Natural killer cell treated with Interleukin-12 subunit alpha and Interleukin-12 subunit beta and Interleukin-15 and Interleukin-18, amount 100 ng/mL, for 72 hours (primary cell): ENCODE data around the gene S1PR3. TPM values are rescaled to one million over a fixed set of nuclear protein-coding genes. Genes with fewer than 3 reads are reported as not detected.

Experiments used
- ATAC-seq, 2 donors: fragments of 150-1000 bp; cut with Tn5 transposase in 1 of 2; sonication (Bioruptor Pico), chemical (Tn5 transposase) in 1 of 2; 2 replicates each; pipeline ENCODE4 v1.10.0; 2021
- DNase-seq: peaks from one replicate; pipeline ENCODE4 v3.0.0; 2022; ENCODE audit warnings: low spot score
- H3K27ac Mint-ChIP-seq, 2 donors: 1 replicate in 1 of 2; 2 replicates in 1 of 2; pipeline ENCODE4 v1.8.0; 2022; ENCODE audit warnings: mixed read lengths in 2 of 2, mild to moderate bottlenecking in 1 of 2, moderate library complexity in 1 of 2
- H3K27me3 Mint-ChIP-seq, 2 donors: 1 replicate in 1 of 2; 2 replicates in 1 of 2; pipeline ENCODE4 v1.8.0; 2022; ENCODE audit warnings: mixed read lengths in 2 of 2
- H3K36me3 Mint-ChIP-seq: one replicate; pipeline ENCODE4 v1.8.0; 2022; ENCODE audit warnings: mixed read lengths
- H3K4me1 Mint-ChIP-seq, 2 donors: 1 replicate in 1 of 2; 2 replicates in 1 of 2; pipeline ENCODE4 v1.8.0; 2022; ENCODE audit warnings: low read depth in 2 of 2, mixed read lengths in 2 of 2, mild to moderate bottlenecking in 1 of 2
- H3K4me3 Mint-ChIP-seq: one replicate; pipeline ENCODE4 v1.8.0; 2022; ENCODE audit warnings: mixed read lengths
- H3K9me3 Mint-ChIP-seq: 2 replicates; pipeline ENCODE4 v1.8.0; 2022; ENCODE audit warnings: mixed read lengths
- total RNA-seq, 2 donors: library from RNA; stranded (reverse); gene quantifications; one replicate each; pipeline ENCODE4 v1.2.3, GENCODE V29; 2022

The S1PR3 gene
- total RNA-seq, 2 donors from 2014 or later, result not detected

DNA sequence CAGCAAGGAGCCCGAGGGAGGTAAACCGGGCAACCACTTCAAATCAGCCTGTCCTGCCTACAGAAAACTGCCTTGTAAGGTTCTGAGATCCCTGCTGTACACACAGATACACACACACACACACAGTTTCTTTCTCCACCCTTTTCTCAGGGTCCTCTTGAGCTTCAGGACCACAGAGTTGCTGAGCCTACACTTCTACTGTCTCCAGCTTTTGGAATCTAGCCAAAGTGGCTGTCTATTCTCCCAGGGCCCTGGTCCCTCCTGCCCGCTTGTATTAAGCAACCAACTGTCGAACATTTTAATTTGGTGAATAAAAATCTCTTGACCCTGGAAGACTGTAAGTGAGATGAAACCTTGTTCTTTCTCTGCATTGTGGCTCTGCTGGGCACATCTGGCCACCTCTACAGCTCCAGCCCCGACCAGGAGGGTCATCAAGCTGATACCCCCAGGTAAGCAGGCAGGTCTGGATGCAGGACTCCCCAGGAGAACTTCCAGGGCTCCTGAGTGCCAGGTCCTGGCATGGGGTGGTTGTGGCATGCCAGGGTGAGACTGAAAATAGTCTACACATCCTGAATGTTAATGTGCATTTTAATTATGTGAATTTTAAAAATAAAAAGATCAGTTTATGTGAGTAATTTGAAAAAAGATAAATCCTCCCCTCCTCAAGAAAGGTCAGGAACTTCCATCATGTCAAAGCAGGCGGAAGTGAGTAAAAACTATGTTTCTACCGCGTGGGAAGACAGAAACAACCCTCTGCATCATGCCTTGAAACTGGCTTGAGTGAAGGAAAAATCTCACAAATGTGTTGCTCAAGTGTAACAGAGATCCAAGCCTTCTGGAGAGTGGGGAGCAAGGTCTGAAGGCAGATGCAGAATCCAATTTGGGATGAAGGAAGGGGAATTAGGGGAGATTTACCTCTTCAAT lies 15.0 kb upstream of the S1PR3 start:
- DNase-seq (no peak), ATAC-seq (no peak)
- Mint-ChIP-seq H3K4me1 (no peaks in the 10 kb centered on the region), H3K9me3 (no peaks in the 10 kb centered on the region), H3K4me3 (no peak overlapping the region), H3K27ac (no peak overlapping the region), H3K27me3 (peaks cover 11 to 17% of the 10 kb centered on the region in 2 donors), H3K36me3 (no peaks in the 10 kb centered on the region)

DNA sequence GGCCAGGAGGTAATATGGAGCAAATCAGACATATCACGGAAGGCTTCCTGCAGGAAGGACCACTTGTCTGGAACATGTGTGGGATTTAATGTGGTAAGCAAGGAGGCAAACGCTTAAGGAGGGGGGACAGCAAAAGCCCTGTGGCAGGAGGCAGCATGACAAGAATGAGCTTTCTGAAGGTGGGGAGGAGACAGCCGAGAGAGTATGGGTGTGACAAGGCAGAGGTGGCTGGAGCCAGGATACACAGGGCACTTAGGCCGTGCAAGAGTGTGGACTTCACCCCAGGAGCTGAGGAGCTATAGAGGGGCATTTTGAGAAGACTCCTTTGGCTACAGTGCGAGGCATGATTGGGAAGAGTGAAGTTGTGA lies 14.4 kb upstream of the S1PR3 start:
- Mint-ChIP-seq H3K36me3 (no peaks in the 10 kb centered on the region), H3K27ac (no peak overlapping the region), H3K9me3 (no peaks in the 10 kb centered on the region), H3K4me1 (no peaks in the 10 kb centered on the region), H3K4me3 (no peak overlapping the region), H3K27me3 (peaks cover 11 to 17% of the 10 kb centered on the region in 2 donors)
- DNase-seq (no peak), ATAC-seq (no peak)

DNA sequence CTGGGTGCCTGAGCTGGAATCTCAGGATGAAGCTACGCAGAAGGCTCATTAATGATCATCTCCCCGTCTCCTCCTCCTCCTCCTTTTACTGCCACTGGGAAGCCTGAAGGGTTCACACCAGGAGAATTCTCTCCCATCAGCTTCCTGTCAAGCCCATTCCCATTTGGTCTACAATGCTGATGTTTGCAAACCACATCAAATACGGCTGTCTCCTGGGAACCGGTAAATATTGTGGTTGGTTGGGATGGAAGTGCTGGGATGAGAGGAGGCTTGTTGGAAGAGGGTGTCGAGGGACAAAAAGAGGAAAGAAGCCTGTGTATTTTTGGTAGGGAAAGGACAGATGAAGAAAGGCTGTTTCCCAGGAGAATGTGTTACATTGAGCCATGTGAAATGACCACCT lies 13.2 kb upstream of the S1PR3 start:
- no peak for DNase-seq
- Mint-ChIP-seq H3K36me3 (no peaks in the 10 kb centered on the region), H3K4me3 (no peak overlapping the region), H3K27ac (no peak overlapping the region), H3K27me3 (peaks cover 15 to 19% of the 10 kb centered on the region in 2 donors), H3K4me1 (no peaks in the 10 kb centered on the region), H3K9me3 (no peaks in the 10 kb centered on the region)
- ATAC-seq, result no peak

DNA sequence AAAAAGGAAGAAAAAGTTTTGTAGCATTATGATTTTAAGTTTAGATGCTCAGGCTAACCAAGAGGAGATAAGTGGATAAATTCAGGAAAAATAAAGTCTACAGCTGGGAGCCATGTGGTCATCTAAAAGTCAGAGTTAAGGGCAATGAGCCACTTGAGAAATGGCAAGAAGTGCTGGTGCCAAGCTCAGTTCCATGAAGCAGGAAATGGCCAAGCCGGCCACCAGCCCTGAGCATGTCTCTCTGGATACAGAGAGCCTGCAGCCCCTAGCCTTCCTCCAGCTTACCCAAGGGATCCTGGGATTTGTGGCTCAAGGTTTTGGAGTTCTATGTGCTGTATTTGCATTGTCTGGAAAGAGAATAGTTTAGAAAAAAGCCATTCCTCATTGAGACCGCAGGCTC lies 12.2 kb upstream of the S1PR3 start:
- Mint-ChIP-seq H3K4me3 (no peak overlapping the region), H3K36me3 (no peaks in the 10 kb centered on the region), H3K27ac (no peak overlapping the region), H3K4me1 (no peaks in the 10 kb centered on the region), H3K9me3 (no peaks in the 10 kb centered on the region), H3K27me3 (peaks cover 19 to 25% of the 10 kb centered on the region in 2 donors)
- DNase-seq, result no peak
- no peak for ATAC-seq

DNA sequence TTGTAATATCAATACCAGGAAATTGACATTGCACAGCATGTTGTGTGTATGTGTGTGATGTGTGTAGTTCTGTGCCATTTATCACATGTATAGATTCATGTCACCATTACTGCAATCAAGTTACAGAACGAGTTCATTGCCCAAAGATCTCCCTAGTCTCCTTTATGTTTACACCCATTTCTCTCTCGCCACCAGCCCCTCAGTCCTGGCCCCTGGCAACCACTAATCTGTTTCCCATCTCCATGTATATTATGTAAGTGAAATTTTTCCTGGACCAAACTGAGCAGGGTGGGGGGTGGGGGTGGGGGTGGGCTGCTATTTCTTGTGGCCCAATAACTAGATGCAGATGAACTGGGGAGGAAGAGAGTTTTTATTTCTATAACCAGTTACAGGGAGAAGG lies 11.5 kb upstream of the S1PR3 start:
- H3K27me3 Mint-ChIP-seq, result peaks cover 20 to 33% of the 10 kb centered on the region in 2 donors
- no peaks in the 10 kb centered on the region for H3K9me3 Mint-ChIP-seq
- H3K27ac Mint-ChIP-seq, result no peak overlapping the region
- no peaks in the 10 kb centered on the region for H3K36me3 Mint-ChIP-seq
- ATAC-seq, result no peak
- DNase-seq, result no peak
- no peaks in the 10 kb centered on the region for H3K4me1 Mint-ChIP-seq
- H3K4me3 Mint-ChIP-seq, result no peak overlapping the region

DNA sequence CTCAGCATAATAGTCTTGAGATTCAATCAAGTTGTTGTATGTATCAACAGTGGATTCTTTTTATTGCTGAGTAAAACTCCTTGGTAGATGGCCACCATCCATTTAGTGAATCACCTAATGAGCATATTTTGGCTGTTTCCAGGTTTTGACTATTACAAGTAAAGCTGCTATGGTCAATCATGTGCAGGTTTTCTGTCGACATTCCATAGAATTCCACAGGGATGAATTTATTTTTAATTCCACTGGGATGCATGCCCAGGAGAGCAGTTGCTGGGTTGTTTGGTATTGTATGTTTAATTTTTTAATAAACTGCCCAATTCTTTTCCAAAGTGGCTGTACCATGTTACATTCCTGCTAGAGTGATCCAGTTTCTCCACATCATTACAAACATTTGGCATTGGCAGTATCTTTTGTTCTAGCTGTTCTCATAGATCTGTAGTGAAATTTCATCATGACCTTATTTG lies 10.5 kb upstream of the S1PR3 start:
- DNase-seq (no peak), ATAC-seq (no peak)
- H3K27me3 Mint-ChIP-seq, result peaks cover 27 to 43% of the 10 kb centered on the region in 2 donors
- no peak overlapping the region for H3K27ac Mint-ChIP-seq
- H3K36me3 Mint-ChIP-seq, result no peaks in the 10 kb centered on the region
- H3K4me3 Mint-ChIP-seq, result no peak overlapping the region
- no peaks in the 10 kb centered on the region for H3K9me3 Mint-ChIP-seq
- no peaks in the 10 kb centered on the region for H3K4me1 Mint-ChIP-seq

DNA sequence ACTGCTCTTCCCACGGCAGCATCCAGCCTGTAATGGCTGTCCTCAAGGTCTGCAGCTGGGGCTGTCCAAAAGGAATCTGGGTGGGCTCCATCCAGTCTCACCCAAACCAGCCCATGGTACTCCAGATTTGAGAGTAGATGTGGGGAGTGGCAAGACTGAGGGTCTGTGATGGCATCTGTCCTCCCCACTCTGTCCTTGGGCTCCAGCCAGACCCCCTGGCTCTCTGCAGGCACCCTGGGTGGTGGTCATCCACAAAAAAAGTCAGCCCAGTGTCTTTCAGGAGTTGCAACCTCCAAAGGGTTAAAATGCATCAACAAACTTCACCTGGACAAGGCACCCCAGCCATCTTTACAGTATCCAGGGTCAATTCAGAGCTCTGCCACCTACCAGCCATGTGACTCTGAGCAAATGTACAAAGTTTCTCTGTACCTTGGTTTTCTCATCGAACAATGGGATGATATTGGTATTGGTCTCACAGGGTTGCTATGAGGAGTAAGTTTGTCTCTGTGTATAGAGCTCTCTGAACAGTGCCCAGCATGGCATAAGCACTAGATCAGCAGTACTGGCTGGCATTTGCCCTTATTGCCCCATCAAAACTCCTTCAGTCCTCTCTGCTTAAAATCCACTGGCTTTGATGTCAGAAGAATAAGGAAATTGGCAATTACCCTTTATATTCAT lies 7.3 kb upstream of the S1PR3 start:
- DNase-seq (no peak), ATAC-seq (no peak)
- no peaks in the 10 kb centered on the region for H3K9me3 Mint-ChIP-seq
- H3K4me1 Mint-ChIP-seq, result peaks cover under 1 to 5% of the 10 kb centered on the region in 2 donors
- H3K27ac Mint-ChIP-seq, result no peak overlapping the region
- H3K27me3 Mint-ChIP-seq, result peaks cover 35 to 55% of the 10 kb centered on the region in 2 donors
- no peaks in the 10 kb centered on the region for H3K36me3 Mint-ChIP-seq
- H3K4me3 Mint-ChIP-seq, result no peak overlapping the region

DNA sequence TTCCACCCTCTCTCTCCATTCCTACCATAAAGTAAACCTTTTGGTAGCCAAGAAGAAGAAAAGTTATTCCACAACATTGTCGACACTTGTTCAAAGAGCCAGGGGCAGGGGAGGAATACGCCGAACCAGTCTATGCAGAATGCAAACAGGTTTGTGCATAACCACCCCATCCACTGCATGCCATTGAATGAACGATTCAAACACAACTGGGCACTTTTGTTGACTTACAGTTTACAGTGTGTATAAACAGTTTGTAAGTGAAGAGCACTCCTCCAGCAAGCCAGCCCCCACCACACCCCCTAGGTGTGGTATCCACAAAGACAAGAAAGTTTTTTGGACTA lies 6.8 kb upstream of the S1PR3 start:
- peaks cover 39 to 58% of the 10 kb centered on the region in 2 donors for H3K27me3 Mint-ChIP-seq
- no peak overlapping the region for H3K4me3 Mint-ChIP-seq
- H3K4me1 Mint-ChIP-seq, result peaks cover 5 to 10% of the 10 kb centered on the region in 2 donors
- H3K27ac Mint-ChIP-seq, result no peak overlapping the region
- DNase-seq (no peak), ATAC-seq (no peak)
- no peaks in the 10 kb centered on the region for H3K9me3 Mint-ChIP-seq
- H3K36me3 Mint-ChIP-seq, result no peaks in the 10 kb centered on the region

DNA sequence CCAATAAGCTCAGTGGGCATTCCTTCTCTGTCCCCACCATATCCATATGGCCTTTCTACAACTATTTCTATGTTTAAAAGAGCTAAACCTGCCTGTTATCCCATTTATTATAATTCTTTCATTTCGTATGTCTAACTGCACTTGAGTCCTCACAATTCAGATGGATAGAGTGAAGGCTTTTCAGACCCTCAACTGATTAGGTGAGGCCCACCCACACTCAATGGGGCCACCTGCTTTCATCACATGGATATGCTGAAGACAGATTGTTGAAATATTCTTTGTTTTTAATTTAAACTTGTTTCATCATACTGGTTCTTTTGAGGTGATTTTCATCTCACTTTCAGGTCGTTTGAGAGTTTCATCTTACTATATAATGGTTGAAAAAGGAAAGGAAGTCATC lies 5.7 kb upstream of the S1PR3 start:
- Mint-ChIP-seq H3K36me3 (no peaks in the 10 kb centered on the region), H3K9me3 (no peaks in the 10 kb centered on the region), H3K27ac (no peak overlapping the region), H3K4me3 (no peak overlapping the region), H3K4me1 (peaks cover 9 to 12% of the 10 kb centered on the region in 2 donors), H3K27me3 (peaks cover 47 to 68% of the 10 kb centered on the region in 2 donors)
- DNase-seq (no peak), ATAC-seq (no peak)

DNA sequence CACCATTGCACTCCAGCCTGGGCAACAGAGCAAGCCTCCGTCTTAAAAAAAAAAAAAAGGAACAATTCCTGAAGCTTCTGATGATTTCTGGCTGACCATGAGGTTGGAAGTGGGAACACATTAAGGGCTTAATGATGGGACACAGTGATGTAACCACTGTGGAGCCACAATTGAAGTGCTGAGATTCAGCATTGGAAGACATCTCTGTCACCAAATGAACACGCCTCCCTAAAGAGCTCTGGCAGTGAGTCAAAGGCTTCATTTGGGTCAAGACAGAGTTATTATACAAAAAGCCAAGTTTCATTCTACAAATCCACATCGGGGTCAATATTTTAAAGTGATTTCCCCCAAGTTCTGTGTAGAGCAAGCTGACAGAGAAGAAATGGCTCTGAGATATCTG lies 4.5 kb upstream of the S1PR3 start:
- Mint-ChIP-seq H3K9me3 (no peaks in the 10 kb centered on the region), H3K36me3 (no peaks in the 10 kb centered on the region), H3K27ac (no peak overlapping the region), H3K27me3 (peaks cover 49 to 71% of the 10 kb centered on the region in 2 donors), H3K4me1 (peaks cover 9 to 12% of the 10 kb centered on the region in 2 donors), H3K4me3 (no peak overlapping the region)
- DNase-seq, result no peak
- ATAC-seq, result no peak

DNA sequence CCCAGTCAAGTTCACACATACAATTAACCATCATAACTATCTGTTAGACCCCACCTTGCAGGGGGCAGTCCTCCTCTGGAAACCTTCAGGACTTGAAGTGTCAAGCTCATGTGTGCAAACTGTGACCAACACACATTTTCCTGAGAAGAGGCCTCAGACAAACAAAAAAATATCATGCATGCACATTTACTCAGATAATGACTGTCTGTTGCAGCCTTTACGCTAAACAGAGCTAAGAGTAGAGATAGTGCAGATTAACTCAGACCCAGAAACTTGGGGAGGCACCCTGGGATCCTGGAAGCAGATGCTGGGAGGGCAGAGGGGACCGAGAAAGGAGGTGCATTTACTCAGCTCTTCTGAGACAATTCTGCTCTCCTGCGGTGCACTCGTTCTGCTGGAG lies 3.6 kb upstream of the S1PR3 start:
- H3K27me3 Mint-ChIP-seq, result peaks cover 52 to 79% of the 10 kb centered on the region in 2 donors

DNA sequence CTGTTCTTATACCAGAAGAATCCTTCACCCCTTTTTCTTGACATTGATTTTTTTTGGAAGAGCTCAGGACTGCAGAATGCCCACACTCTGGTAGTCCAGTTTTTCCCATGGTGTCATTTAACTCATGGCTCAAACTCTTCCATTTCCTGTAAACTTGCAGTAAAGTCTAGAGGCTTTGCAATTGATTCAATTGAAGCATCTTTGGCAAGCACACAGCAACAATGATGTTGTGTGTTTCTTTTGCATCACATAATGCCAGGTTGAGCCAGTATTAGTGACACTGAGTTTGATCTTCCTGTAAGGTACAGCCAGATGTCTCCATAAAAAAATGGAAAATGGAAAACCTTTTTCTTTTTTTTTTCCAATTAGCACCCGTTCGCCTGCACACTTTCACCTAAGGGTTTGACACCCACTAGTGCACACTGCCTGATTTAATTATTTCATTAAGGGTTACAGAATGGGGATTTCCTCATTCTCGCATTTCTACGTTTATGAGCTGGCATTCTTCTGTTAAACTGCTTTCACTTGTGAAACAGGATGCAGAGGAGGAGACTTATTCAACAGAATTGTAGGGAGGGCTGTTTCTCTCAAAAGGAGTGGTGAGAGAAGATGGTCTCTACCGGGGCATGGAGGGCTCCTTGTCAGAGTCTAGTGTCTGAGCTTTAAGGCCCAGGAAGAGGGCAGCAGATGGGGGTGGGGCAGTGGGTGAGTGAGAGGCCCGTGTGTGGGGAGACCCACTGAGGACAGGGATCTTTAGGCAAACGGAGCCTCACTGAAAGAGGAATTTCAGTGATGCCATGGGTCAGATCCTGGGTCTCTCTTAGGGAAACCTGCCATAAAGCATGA lies 2.2 kb upstream of the S1PR3 start:
- H3K27ac Mint-ChIP-seq, result no peak overlapping the region
- DNase-seq, result no peak

More for the DNA sequence above, 3.6 kb upstream of the S1PR3 start:
- Mint-ChIP-seq H3K4me3 (no peak overlapping the region), H3K27ac (no peak overlapping the region), H3K4me1 (peaks cover 9 to 12% of the 10 kb centered on the region in 2 donors), H3K36me3 (no peaks in the 10 kb centered on the region), H3K9me3 (no peaks in the 10 kb centered on the region)
- DNase-seq, result no peak
- ATAC-seq, result no peak

DNA sequence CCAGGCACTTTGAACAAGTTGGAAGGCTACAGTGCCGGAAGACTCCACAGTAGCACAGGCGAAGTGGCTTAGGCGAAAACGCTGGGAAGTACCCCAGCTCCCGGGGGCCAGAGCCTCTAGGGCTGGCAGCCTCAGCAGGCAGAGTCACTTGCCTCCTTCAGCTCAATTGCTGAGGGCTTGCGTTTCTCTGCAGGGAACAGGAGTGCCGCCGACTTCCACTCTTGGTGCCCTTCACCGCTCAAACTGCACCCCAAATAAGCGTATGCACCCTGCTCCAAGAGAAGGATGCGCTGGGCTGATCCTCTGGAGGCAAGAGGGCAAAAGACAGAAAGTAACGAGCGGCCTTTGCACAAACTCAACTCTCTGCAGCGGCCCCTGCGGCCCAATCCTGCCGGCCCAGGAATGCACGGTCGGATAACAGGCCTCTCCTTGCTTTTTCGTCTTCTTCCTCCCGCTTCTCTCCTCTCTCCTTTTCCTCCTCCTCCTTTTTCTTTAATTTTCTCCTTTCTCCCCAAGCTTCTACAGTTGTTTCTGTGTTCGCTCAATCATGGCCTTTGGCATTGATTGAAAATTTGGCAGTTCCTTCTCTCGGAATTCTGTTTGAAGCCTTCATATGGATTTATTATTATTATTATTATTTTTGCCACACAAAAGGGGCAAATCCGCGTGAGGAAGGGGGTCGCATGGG lies 1.1 kb upstream of the S1PR3 start:
- DNase-seq (no peak), ATAC-seq (no peak)
- Mint-ChIP-seq H3K4me1 (peaks cover 9 to 12% of the 10 kb centered on the region in 2 donors), H3K27me3 (peaks cover 61 to 80% of the 10 kb centered on the region in 2 donors), H3K9me3 (no peaks in the 10 kb centered on the region), H3K4me3 (no peak overlapping the region), H3K36me3 (no peaks in the 10 kb centered on the region), H3K27ac (no peak overlapping the region)

More for the DNA sequence above, 2.2 kb upstream of the S1PR3 start:
- Mint-ChIP-seq H3K4me3 (no peak overlapping the region), H3K27me3 (peaks cover 57 to 81% of the 10 kb centered on the region in 2 donors), H3K9me3 (no peaks in the 10 kb centered on the region), H3K4me1 (peaks cover 9 to 12% of the 10 kb centered on the region in 2 donors), H3K36me3 (no peaks in the 10 kb centered on the region)
- peak; percentile 82 to 83 for ATAC-seq
